CD4-positive, alpha-beta T cell treated with Interleukin-12 subunit alpha and Interleukin-12 subunit beta, for 1 hour (primary cell): Measurements from ENCODE around the gene TCF20.
A peak's percentile ranks its signal among the peaks of the same experiment; 100 is the strongest.

Experiments used
- DNase-seq: peaks from one replicate; pipeline ENCODE4 v3.0.0-alpha.2; 2020

The TCF20 gene

GRCh38 chr22:42300259-42301076, 30.0 kb upstream of the TCF20 start:
- DNase-seq, result peak; percentile 44

- peak; percentile 69 for DNase-seq
These were observed 29.3 kb upstream of the TCF20 start for GRCh38 chr22:42299586-42300258.

DNA sequence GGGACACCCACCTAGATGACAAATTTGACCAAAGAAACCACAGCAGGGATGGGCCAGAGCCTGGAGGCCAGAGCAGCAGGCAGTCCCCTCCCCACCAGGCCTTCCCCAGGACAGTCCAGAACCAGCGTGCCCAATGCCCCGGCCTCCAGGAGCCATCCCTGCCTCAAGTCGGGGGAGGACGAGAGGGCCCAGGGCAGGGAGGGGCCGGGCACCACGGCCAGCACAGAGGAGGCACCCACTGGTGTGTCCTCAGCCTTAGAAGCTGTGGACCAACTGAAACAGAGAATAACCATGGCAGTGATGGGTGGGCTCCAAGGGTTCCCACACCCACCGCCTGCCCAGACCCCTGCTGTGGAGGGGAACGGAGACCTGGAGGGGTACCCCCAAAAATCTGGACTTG, 28.3 kb upstream of the TCF20 start:
- DNase-seq, result no peak

DNA sequence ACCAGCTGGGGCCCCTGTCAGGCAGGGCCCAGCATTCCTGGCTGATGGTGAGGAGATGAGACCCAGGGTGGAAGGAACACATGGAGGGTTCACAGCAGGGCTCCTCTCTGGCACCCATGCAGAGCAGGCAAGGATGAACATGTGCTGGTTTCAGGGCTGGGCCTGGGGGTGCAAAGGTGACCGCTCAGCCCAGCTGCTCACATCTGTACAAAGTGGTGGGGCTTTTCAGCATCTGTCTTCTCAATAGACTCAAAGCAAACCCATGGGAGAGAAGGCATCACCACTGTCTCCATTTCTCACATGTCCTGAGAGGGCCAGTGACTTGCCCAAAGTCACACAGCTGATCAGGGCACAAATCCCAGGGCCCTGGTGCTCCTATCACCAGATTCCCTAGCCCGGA, 27.3 kb upstream of the TCF20 start:
- no peak for DNase-seq

DNA sequence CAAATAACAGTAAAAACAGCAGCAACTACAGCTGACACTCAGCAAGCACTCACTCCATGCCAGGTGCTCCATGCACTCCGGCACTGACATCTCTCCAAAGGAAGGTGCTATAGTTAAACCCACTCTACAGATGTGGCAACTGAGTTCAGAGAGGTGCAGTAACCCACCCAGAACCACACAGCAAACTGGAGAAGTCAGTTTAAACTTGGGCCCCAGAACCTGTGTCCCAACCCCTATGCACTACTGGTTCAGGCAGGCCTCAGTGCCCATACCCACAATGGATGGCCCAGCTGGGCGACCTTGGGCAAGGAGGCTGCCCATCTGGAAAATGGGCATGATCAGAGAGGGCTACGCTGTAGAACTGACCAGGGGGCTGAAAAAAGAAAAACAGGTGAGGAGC, 26.4 kb upstream of the TCF20 start:
- no peak for DNase-seq

GRCh38 chr22:42296381-42296853, 26.0 kb upstream of the TCF20 start:
- no peak for DNase-seq

- peak; percentile 42 for DNase-seq
These were observed 23.9 kb upstream of the TCF20 start for GRCh38 chr22:42294034-42294985.

DNA sequence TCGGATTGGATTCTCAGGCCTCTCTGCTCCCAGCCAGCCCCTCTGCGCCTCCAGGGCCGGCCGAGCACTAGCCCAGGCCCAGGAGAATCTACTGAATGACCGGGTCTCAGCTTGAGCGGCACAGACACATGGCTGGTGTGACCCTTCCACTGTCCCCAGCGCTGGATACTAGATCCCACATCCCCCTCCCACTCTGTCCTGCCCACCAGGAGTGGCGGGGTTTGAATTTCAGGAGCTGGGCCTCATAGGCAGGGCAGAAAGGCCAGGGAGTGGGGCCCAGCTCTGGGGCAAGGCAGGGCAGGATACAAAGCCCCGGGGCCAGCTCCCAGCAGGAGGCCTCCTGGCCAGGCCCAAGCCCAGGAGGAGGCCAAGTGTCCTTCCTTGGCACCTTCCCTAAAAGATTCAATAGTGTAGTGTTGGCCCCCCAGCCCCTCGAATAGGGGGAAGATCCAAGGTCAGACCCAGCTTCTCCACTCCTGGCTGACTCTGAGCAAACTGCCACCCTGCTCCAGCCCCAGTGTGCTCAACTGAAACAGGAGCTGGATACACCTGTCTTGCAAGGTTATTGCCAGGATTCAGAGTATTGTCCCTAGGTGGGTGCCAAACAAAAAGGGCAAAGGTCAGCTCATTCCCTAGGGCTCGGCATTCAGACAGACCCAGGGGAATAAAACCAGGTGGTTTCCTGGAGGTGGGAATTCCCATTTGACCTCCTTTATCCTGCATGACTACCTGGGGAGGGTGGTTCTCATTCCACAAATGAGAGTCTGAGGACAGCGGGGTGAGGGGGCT, 22.5 kb upstream of the TCF20 start:
- no peak for DNase-seq

DNA sequence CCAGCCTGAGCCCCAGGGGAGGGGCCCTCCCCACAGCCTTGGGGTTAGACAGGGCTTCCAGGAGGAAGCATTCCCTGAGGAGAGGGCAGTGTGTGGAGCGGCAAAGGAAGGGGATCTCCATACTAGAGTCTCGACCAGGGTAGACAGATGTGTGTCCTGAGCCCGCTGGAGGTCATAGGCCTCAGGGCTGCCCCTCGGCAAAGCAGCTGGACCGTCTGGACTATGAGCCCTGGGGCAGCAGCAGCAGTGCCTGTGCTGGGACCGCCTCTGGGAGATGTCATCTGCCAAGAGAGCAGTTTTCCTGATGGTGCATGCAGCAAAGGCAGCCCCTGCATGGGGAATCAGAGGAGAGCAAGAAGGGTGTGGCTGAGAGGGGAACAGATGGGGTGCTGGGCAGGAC, 20.8 kb upstream of the TCF20 start:
- no peak for DNase-seq

DNA sequence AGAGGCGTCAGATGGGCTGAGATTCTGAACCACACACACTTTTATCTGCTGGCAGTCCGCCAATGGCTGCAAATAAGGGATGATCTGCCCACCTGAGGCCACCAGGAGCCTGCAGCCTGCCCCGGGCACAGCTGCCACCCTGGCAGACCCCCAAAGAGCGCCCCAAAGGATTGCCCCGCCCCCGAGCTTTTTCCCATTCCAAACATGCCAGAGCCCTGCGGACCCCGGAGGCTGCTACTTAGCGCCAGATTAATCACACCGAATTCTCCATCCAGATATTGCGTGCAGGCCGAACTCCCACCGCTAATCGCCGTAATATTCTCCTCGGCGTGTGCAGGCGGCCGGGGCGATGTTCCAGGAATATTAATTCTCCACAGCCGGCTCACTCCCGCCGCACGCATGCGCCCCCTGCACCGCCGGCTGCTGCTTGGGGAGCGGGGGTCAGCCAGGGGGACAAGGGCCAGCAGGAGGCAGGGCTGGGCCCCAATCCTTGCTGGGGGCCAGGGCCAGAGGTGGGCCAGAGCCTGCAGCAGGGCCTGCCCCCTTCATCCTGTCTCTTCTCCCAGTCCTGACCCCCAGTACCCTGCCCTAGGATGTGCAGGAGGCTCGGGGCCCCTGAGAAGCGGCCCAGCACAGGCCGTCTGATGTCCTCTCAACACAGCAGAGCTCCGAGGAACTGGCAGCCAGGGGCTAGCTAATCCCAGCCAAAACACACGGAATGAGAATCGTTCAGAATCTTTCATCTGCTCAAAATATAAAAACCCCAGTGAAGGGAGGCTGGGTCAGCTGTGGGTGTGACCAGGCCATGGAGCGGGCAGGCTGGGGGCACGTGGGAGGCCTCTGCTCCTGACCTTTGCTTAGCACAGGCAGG, 19.5 kb upstream of the TCF20 start:
- no peak for DNase-seq

- no peak for DNase-seq
These were observed 18.3 kb upstream of the TCF20 start for GRCh38 chr22:42288791-42289190.

DNA sequence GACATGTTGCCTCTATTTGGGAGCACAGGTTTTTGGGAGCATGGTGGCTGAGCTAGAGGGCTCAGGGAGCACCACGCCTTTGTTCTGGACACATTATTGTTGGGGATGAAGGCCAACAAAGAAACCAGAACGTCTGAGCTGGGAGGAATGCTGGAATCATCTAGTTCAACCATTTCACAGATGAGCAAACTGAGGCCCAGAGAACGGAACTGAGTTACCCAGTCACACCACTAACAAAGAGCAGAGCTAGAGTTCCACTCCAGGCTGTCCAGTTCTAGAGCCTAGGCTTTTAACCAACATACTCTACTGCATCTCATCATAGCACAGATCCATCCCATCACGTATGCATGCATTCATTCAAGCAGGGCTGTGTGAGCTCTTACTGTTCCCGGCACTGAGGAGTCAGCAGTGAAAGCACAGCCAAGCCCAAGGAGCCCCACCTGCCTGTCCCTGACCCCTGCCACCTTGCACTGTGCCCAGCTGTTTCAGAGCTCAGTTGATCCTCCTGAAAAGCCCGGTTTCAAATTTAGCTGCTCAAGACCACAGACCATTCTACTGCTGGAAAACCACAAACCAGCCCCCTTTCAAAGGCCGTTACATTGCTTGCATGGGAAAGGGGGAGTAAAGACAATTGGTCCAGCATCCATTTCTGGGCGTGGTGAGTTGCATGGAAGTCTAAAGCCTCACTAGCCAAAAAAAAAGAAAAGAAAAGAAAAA, 16.9 kb upstream of the TCF20 start:
- no peak for DNase-seq

- peak; percentile 66 for DNase-seq
These were observed 15.8 kb upstream of the TCF20 start for GRCh38 chr22:42286205-42286604.

DNA sequence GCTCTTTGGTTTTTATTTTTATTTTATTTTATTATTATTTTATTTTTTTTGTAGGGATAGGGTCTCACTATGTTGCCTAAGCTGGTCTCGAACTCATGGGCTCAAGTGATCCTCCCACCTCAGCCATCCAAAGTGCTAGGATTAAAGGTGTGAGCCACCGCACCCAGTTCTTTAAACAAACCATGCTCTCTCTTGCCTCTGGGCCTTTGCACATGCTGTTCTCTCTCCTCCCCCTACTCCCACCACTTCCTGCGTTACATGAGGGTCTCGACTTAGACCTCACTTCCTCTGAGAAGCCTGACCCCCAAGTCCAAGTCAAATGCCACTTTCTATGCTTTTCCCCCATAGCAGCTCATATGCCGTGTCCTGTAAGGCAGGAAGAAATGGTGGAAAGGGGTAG, 15.2 kb upstream of the TCF20 start:
- DNase-seq, result no peak

- DNase-seq, result no peak
These were observed 14.3 kb upstream of the TCF20 start for GRCh38 chr22:42284643-42285181.

DNA sequence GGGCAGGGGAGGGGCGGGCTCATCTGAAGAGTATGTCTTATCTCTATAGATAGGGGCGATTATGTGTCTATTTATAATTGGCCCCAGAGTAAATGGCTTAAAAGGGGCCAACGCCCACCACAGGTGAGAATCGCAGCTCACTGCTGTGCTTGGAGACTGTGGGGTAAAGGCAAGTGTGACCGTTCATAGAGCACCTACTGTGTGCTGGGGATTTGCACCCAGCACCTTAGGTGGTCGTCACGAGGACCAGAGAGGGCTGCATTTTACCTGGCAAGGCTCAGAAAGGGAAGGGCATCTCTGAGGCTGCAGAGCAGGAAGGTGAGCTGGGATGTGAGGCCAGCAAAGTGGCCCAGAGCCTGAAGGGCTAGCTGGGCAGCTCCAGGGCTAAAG, 13.7 kb upstream of the TCF20 start:
- DNase-seq, result no peak

GRCh38 chr22:42283278-42284201, 13.1 kb upstream of the TCF20 start:
- peak; percentile 47 for DNase-seq

DNA sequence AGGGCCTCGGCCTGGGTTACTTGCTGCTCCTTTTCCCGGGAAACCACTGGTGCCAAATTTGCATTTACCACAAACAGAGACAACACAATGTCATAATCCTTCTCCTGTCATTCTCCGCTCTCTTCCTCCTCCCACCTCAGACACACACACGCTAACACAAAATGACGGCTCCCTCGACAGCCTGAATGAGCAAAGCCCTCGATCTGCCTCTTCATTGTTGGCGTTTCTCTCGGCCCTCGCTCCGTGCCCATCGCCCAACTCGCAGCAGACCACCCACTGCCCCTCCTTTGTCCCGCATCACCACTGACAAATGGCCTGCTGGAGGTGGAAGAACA, 12.5 kb upstream of the TCF20 start:
- no peak for DNase-seq

DNA sequence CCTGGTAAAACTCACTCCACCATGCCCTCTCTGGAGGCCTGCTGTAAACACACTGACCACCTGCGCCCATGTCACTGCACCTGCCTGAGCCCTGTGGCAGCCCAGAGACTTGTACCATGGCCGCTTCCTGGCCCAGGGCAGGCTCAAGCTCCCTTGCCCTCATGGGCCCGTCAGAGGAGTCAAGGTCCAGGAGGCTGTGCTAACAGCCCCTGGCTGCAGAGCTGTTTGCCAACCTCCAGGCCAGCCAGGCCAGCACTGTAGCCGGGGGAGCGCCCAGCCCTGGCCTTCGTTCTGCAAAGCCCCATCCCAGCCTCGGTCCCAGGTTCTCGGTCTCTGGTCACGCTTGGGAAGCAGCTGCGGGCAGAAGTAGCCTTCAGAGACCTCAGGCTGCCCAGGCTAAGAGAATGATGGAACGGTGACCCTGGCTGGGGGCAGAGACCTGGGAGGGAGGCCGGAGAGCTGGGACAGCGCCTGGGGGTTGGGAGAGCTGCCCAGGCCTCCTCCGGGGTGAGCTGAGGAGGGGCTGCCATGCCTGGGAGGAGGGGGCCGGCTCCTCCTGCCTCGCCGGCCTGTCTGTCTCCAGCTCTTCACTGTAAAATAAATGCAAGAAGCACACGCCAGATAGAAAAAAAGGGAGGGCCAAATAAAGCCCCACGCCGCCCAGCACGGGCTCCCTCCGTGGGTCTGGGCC, 11.9 kb upstream of the TCF20 start:
- no peak for DNase-seq
